Activated T-cell treated with anti-CD3 and anti-CD28 coated beads, Interleukin-2, amount 50 U/mL, for 4 hours (primary cell): ENCODE measurements around the gene PNPLA1. TPM values are rescaled to one million over a fixed set of nuclear protein-coding genes. Genes with fewer than 3 reads are reported as not detected.
A peak's percentile ranks its signal among the peaks of the same experiment; 100 is the strongest.
"Not testable (repeated sequence)": the region's sequence is repeated elsewhere in the genome, so short reads cannot be mapped to it uniquely, and the experiment has no call there.

ENCODE experiments used
- ATAC-seq, 2 donors: fragments of 200-7000 bp; cut with Tn5 transposase; one replicate each; pipeline ENCODE4 v1.10.0; 2021
- DNase-seq: peaks from one replicate; pipeline ENCODE4 v3.0.0-alpha.2; 2020
- H3K27me3 Mint-ChIP-seq: one replicate; pipeline ENCODE4 v1.8.0; 2021; ENCODE audit warnings: low read depth, mixed read lengths
- H3K36me3 Mint-ChIP-seq: one replicate; pipeline ENCODE4 v1.8.0; 2022; ENCODE audit warnings: mixed read lengths; ENCODE audit not compliant: insufficient read depth
- H3K4me1 Mint-ChIP-seq: one replicate; pipeline ENCODE4 v1.8.0; 2021; ENCODE audit warnings: low read depth, mixed read lengths
- H3K4me3 Mint-ChIP-seq: one replicate; pipeline ENCODE4 v1.8.0; 2021; ENCODE audit warnings: mild to moderate bottlenecking, moderate library complexity, mixed read lengths
- H3K9me3 Mint-ChIP-seq: one replicate; pipeline ENCODE4 v1.8.0; 2021; ENCODE audit warnings: mixed read lengths
- total RNA-seq, 3 donors: library from RNA; stranded (reverse); gene quantifications; one replicate each; pipeline ENCODE4 v1.2.1, GENCODE V29; 2021

PNPLA1 gene
- total RNA-seq, 3 donors from 2014 or later, result 0.13 TPM; not detected in 2

- DNase-seq, result no peak
- peaks cover 38% of the 10 kb centered on the region for H3K27me3 Mint-ChIP-seq
Measured at GRCh38 chr6:36337814-36338213, 68.0 kb downstream of the PNPLA1 start.

GRCh38 chr6:36338223-36338622, 68.4 kb downstream of the PNPLA1 start:
- Mint-ChIP-seq H3K4me1 (peaks cover 17% of the 10 kb centered on the region), H3K27me3 (peaks cover 41% of the 10 kb centered on the region)
- not testable (repeated sequence) for ATAC-seq, H3K4me3 Mint-ChIP-seq, H3K36me3 Mint-ChIP-seq, DNase-seq, H3K9me3 Mint-ChIP-seq

More at GRCh38 chr6:36337814-36338213, 68.0 kb downstream of the PNPLA1 start:
- peaks cover 17% of the 10 kb centered on the region for H3K4me1 Mint-ChIP-seq
- H3K36me3 Mint-ChIP-seq, result no peaks in the 10 kb centered on the region
- no peak overlapping the region for H3K4me3 Mint-ChIP-seq
- no peaks in the 10 kb centered on the region for H3K9me3 Mint-ChIP-seq
- ATAC-seq, result no peak

DNA sequence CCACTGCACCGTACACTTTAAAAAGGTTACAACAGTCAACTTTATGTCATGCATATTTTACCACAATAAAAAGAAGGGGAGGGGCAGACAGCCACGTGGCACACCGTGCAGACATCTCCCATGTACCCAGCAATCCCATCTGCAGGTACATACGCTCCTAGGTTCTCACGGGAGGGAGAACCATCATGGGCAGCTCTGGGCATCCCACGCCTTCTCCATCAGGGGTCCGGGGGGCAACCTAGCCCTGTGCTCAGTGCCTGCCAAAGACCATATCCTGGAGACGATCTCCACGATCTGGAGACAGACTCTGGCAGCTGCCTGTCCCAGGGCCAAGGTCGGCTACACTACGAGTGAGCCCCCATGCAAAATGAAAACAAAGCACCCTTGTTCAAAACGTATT, 69.3 kb downstream of the PNPLA1 start:
- peaks cover 17% of the 10 kb centered on the region for H3K4me1 Mint-ChIP-seq
- H3K4me3 Mint-ChIP-seq, result no peak overlapping the region
- ATAC-seq, result no peak
- peaks cover 37% of the 10 kb centered on the region for H3K27me3 Mint-ChIP-seq
- DNase-seq, result no peak
- H3K9me3 Mint-ChIP-seq, result no peaks in the 10 kb centered on the region
- H3K36me3 Mint-ChIP-seq, result no peaks in the 10 kb centered on the region

DNA sequence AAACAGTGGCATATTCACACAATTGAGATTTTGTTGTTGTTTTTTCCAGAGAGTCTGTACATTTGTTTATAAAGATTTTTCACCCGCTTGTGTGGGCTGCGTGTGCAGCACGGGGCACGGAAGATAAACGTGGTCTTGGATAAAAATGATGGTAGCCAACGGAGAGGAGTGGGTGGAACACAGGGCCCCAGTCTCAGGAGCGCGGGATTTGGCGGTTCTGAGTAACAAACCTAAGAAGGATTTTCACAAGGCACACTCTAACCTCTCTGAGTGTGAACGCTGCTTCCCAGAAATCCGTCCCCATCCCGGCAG, 70.4 kb downstream of the PNPLA1 start:
- no peak for ATAC-seq

GRCh38 chr6:36340618-36341454, 71.0 kb downstream of the PNPLA1 start:
- DNase-seq (peak; percentile 74), ATAC-seq (peak; percentile 84 to 87)
- H3K4me3 Mint-ChIP-seq, result no peak overlapping the region
- no peaks in the 10 kb centered on the region for H3K36me3 Mint-ChIP-seq
- H3K4me1 Mint-ChIP-seq, result peaks cover 17% of the 10 kb centered on the region
- peaks cover 20% of the 10 kb centered on the region for H3K27me3 Mint-ChIP-seq
- H3K9me3 Mint-ChIP-seq, result no peaks in the 10 kb centered on the region

More for the DNA sequence above, 70.4 kb downstream of the PNPLA1 start:
- no peak for DNase-seq
- H3K4me3 Mint-ChIP-seq, result no peak overlapping the region
- no peaks in the 10 kb centered on the region for H3K9me3 Mint-ChIP-seq
- peaks cover 25% of the 10 kb centered on the region for H3K27me3 Mint-ChIP-seq
- peaks cover 17% of the 10 kb centered on the region for H3K4me1 Mint-ChIP-seq
- no peaks in the 10 kb centered on the region for H3K36me3 Mint-ChIP-seq

- Mint-ChIP-seq H3K4me3 (no peak overlapping the region), H3K36me3 (no peaks in the 10 kb centered on the region), H3K27me3 (peaks cover 16% of the 10 kb centered on the region), H3K4me1 (peaks cover 5% of the 10 kb centered on the region), H3K9me3 (no peaks in the 10 kb centered on the region)
- DNase-seq, result no peak
- ATAC-seq, result no peak
Measured at GRCh38 chr6:36343109-36343680, 73.3 kb downstream of the PNPLA1 start.

DNA sequence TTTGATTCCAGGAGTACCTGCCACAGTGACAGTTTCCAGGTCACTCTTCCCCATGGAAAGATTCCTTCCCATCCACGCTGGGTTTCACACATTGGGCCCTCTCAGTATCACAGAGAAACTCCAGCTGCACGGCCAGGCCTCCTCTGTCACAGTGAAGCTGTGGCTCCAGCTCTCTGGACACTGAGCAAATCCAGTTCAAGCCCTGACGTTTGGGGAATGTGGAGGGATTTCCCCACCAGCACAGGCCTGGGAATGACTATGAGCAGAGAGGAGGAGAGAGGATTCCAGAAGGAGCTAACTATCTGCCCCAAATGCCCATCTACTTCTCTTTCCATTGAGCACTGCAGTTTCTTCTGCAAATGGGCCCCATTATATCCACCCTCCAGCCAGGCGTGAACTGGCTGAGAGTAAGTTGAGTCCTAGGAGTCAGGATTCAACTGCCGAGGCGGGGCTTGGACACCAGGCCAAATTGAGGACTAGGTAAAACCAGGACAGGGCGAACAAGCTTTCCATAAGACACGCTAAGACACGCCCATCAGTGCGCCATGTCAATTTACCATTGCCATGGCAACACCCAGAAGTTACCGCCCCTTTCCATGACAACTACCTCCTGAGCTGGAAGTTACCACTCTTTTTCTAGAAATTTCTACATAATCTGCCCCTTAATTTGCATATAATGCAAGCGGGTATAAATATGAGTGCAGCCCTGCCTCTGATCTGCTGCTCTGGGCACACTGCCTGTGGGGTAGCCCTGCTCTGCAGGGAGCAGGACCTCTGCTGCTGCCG, 76.0 kb downstream of the PNPLA1 start:
- no peak overlapping the region for H3K4me3 Mint-ChIP-seq
- ATAC-seq, result no peak
- H3K27me3 Mint-ChIP-seq, result peaks cover 4% of the 10 kb centered on the region

DNA sequence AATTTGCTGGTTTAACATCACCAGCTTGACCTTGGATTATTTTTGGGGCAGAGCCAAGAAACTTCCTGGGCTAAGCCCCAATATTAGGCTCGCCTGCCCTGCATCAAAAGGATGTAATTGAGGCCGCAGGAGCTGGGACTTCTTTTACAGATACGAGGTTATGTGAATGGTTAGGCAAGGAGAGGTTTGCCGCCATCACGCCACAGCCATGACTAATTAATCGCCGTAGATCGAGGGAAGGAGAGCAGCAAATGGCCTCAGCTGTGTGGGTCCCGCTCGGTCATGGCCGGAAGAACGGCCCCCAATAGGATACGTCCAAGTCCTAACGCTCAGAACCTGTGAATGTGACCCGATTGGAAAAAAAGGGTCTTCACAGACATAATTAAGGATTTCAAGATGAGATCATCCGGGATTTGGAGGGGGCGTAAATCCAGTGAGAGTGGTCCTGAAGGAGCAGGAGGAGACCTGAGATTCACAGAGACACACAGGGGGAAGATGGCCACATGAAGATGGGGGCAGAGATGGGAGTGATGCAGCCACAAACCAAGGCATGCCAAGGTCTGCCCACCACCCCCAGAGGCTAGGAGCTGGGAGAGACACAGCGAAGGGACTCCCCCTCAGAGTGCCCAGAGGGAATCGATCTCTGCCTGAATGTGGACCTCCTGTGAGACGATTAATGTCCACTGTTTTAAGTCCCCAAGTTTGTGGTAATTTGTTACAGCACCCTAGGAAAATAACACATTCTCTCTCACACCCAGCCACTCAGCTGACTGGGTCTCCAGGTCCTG, 76.8 kb downstream of the PNPLA1 start:
- DNase-seq (no peak), ATAC-seq (no peak)
- peaks cover 3% of the 10 kb centered on the region for H3K27me3 Mint-ChIP-seq
- H3K4me3 Mint-ChIP-seq, result no peak overlapping the region
- H3K9me3 Mint-ChIP-seq, result no peaks in the 10 kb centered on the region
- H3K36me3 Mint-ChIP-seq, result no peaks in the 10 kb centered on the region
- H3K4me1 Mint-ChIP-seq, result no peaks in the 10 kb centered on the region

More for the DNA sequence above, 76.0 kb downstream of the PNPLA1 start:
- peaks cover under 1% of the 10 kb centered on the region for H3K4me1 Mint-ChIP-seq
- no peaks in the 10 kb centered on the region for H3K9me3 Mint-ChIP-seq
- no peaks in the 10 kb centered on the region for H3K36me3 Mint-ChIP-seq
- DNase-seq, result no peak

GRCh38 chr6:36347621-36348020, 77.8 kb downstream of the PNPLA1 start:
- Mint-ChIP-seq H3K9me3 (peaks cover 1% of the 10 kb centered on the region), H3K4me3 (no peak overlapping the region), H3K4me1 (no peaks in the 10 kb centered on the region)

DNA sequence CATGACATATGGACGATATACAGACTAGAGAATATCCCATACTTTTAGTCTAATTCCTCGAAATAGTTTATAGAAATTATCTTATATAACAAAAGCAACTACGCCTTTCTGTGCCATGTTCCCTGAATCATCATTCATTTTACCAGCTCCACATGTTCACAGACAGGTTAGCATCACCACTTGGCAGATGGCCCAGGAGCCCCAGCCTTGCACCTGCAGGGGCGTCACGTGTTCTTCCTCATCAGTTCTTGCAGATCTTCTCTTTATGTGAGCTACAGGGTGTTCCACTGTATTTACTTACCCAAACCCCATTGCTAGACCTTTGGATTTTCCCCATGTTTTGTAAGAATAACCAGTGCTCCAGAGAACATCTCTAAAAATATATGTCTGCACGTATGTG, 79.4 kb downstream of the PNPLA1 start:
- ATAC-seq (no peak), DNase-seq (no peak)
- no peak overlapping the region for H3K4me3 Mint-ChIP-seq
- H3K9me3 Mint-ChIP-seq, result peaks cover 5% of the 10 kb centered on the region
- H3K27me3 Mint-ChIP-seq, result no peaks in the 10 kb centered on the region
- no peaks in the 10 kb centered on the region for H3K36me3 Mint-ChIP-seq
- H3K4me1 Mint-ChIP-seq, result no peaks in the 10 kb centered on the region

More at GRCh38 chr6:36347621-36348020, 77.8 kb downstream of the PNPLA1 start:
- DNase-seq (no peak), ATAC-seq (no peak)
- Mint-ChIP-seq H3K36me3 (no peaks in the 10 kb centered on the region), H3K27me3 (peaks cover 3% of the 10 kb centered on the region)

- H3K27me3 Mint-ChIP-seq, result no peaks in the 10 kb centered on the region
- H3K36me3 Mint-ChIP-seq, result no peaks in the 10 kb centered on the region
- peaks cover 5% of the 10 kb centered on the region for H3K9me3 Mint-ChIP-seq
Measured at GRCh38 chr6:36350082-36350481, 80.2 kb downstream of the PNPLA1 start.

DNA sequence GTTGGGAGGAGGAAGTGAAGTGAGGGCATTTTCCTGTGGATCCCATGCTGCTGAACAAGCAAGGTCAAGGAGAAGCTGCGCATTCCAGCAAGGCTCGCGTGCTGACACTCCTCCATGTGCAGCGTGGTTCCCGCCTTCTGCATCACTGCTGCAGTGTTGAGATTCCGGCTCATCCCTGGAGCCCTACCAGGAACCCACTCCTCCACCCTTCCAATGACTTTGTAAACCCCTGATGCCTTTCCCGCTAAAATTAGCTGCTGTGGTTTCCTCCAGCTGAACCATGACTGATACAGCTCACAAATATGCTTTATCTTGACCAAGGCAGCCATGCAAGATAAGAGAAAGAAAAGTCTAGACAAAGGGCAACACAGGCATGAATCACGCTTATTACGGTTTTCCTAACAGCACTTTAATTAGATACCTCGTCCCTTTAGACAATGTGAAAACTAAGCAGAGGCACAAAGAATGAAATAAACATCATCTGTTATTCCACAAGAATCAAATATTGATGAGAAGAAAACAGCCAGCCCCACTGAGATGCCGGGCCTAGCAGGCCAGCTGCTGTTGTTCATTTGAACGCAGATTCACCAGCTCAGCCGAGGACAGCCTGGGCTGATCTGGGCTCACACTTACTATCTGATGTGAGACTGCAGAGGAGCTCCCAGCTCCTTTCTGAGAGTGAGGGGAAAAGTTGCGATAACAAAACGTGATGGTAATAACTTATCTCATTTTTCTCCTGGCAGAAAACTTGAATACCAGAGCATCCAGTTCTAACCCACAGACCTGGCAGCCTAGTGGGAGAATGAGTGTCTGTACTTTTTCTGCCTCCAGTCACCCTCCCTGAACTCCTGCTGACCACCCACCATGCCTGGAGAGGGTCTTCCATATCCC, 81.1 kb downstream of the PNPLA1 start:
- Mint-ChIP-seq H3K36me3 (no peaks in the 10 kb centered on the region), H3K27me3 (no peaks in the 10 kb centered on the region), H3K4me3 (no peak overlapping the region), H3K4me1 (peaks cover 4% of the 10 kb centered on the region), H3K9me3 (peaks cover 5% of the 10 kb centered on the region)
- ATAC-seq (no peak), DNase-seq (no peak)

More at GRCh38 chr6:36350082-36350481, 80.2 kb downstream of the PNPLA1 start:
- Mint-ChIP-seq H3K4me1 (no peaks in the 10 kb centered on the region), H3K4me3 (no peak overlapping the region)
- DNase-seq, result no peak
- ATAC-seq, result no peak

DNA sequence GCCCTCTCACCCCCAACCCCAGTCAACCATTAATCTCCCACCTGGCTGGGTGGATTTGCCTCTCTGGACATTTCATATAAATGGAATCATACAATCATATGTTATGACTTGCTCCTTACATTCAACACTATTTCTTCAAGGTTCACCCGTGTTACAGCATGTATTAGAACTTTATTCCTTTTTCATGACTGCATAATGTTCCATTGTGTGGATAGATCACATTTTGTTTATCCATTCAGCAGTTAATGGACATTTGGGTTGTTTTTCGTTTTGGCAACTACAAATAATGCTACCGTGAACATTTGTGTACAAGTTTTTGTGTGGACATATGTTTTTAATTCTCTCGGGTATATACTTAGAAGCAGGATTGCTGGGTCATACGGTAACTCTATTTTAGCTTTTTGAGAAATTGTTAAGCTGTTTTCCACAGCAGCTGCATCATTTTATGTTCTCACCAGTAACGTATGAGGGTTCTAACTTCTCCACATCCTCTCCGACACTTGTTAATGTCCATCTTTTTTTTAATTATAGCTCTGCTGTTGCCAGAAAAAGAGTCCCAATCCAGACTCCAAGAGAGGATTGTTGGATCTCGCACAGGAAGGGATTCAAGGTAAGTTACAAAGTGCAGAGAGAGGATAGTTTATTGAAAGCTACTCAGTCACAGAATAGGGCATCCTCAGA, 82.8 kb downstream of the PNPLA1 start:
- Mint-ChIP-seq H3K4me3 (no peak overlapping the region), H3K27me3 (no peaks in the 10 kb centered on the region), H3K36me3 (no peaks in the 10 kb centered on the region), H3K4me1 (peaks cover 6% of the 10 kb centered on the region), H3K9me3 (peaks cover 5% of the 10 kb centered on the region)
- ATAC-seq (no peak), DNase-seq (no peak)
